Uterus (tissue), 2 donors: Measurements from ENCODE around the gene MAPK8IP3.

Experiments used
- POLR2A ChIP-seq, 2 donors: fragments of 450-650 bp; IDR thresholded peaks; one replicate each; pipeline ENCODE4 v1.6.1; 2016; ENCODE audit warnings: antibody characterized with exemption in 2 of 2, mild to moderate bottlenecking in 1 of 2, moderate library complexity in 1 of 2
- TF ChIP-seq, protein P1 (sequence below), 4 experiments: fragments of 200-600 bp in 2 of 4; fragments of 450-650 bp in 2 of 4; sonication (generic) in 2 of 4; IDR thresholded peaks; one replicate each; pipeline ENCODE4 v1.5.1; 2016 to 2019; ENCODE audit warnings: antibody characterized with exemption in 4 of 4, mild to moderate bottlenecking in 2 of 4, moderate library complexity in 1 of 4

GRCh38 chr16:1767116-1767994, 61.4 kb downstream of the MAPK8IP3 start:
- TF ChIP-seq POLR2A (IDR thresholded peaks at IDR 0.05): no peak
- TF ChIP-seq, protein P1, sequence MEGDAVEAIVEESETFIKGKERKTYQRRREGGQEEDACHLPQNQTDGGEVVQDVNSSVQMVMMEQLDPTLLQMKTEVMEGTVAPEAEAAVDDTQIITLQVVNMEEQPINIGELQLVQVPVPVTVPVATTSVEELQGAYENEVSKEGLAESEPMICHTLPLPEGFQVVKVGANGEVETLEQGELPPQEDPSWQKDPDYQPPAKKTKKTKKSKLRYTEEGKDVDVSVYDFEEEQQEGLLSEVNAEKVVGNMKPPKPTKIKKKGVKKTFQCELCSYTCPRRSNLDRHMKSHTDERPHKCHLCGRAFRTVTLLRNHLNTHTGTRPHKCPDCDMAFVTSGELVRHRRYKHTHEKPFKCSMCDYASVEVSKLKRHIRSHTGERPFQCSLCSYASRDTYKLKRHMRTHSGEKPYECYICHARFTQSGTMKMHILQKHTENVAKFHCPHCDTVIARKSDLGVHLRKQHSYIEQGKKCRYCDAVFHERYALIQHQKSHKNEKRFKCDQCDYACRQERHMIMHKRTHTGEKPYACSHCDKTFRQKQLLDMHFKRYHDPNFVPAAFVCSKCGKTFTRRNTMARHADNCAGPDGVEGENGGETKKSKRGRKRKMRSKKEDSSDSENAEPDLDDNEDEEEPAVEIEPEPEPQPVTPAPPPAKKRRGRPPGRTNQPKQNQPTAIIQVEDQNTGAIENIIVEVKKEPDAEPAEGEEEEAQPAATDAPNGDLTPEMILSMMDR (IDR thresholded peaks at IDR 0.05): no peak
